Left ventricle myocardium inferior (tissue), 1 donor: ENCODE measurements around the gene OR6V1. TPM values are rescaled to one million over a fixed set of nuclear protein-coding genes. Genes with fewer than 3 reads are reported as not detected.

Experiments used
- DNase-seq: peaks from one replicate; pipeline ENCODE4 v3.0.0-alpha.2; 2020
- H3K27ac ChIP-seq: fragments of 200-600 bp; replicated peaks from 2 replicates; pipeline ENCODE4 v1.8.0; 2021
- H3K27me3 ChIP-seq: fragments of 200-600 bp; 2 replicates; pipeline ENCODE4 v1.8.0; 2021; ENCODE audit warnings: low read depth
- H3K36me3 ChIP-seq: fragments of 200-600 bp; 2 replicates; pipeline ENCODE4 v1.8.0; 2021
- H3K4me1 ChIP-seq: fragments of 200-600 bp; 2 replicates; pipeline ENCODE4 v1.8.0; 2021
- H3K4me3 ChIP-seq: fragments of 200-600 bp; 2 replicates; pipeline ENCODE4 v1.8.0; 2021; ENCODE audit warnings: mild to moderate bottlenecking, moderate library complexity
- H3K9me3 ChIP-seq: fragments of 200-600 bp; replicated peaks from 2 replicates; pipeline ENCODE4 v1.8.0; 2021
- CTCF ChIP-seq: fragments of 200-600 bp; IDR thresholded peaks from 2 replicates; pipeline ENCODE4 v1.8.0; 2021; ENCODE audit warnings: antibody characterized with exemption, mild to moderate bottlenecking, borderline replicate concordance
- intact Hi-C: fragments of 100-400 bp; cut with micrococcal nuclease; formaldehyde crosslinking; loops from one replicate; pipeline ENCODE4 v1.11.0; 2022
- long read RNA-seq: library from polyadenylated mRNA; unstranded; transcript quantifications from one replicate; pipeline ENCODE4 v2.0.0, GENCODE V29; 2021
- total RNA-seq: library from RNA; stranded (reverse); fragmentation: NEBNext Ultra II Directional; extraction: Animal tissue kit (Norgen Biotek cat#: 25700); gene quantifications from one replicate; pipeline ENCODE4 v1.2.1, GENCODE V29; 2021
- donor health status: DM: no; HTN: yes; CAD: no; lungs with severe emphysema.

The OR6V1 gene
- total RNA-seq: not detected
- long read RNA-seq: 0 reads

- Histone ChIP-seq H3K27me3 (no peaks in the 10 kb centered on the region), H3K4me1 (peaks cover 22% of the 10 kb centered on the region), H3K4me3 (no peak within 1 kb of the TSS), H3K9me3 (no peaks in the 10 kb centered on the region), H3K27ac (peak within 1 kb of the TSS; percentile 77), H3K36me3 (no peaks in the 10 kb centered on the region)
- intact Hi-C loops: no loop called here
- no peak for DNase-seq
- no peak for TF ChIP-seq CTCF
These were observed at the start of gene OR6V1 for GRCh38 chr7:143052041-143052440. Gene OR6V1, plus strand, starts transcription at chr7:143052341. Its CDS starts 0 bp downstream, at chr7:143052341.

- intact Hi-C loops: loop anchor here (10.0 kb wide), 1 partner anchor 148 kb away; the partner anchor contains the start of gene EPHB6
- no peaks in the 10 kb centered on the region for H3K36me3 ChIP-seq
- H3K4me3 ChIP-seq: peak overlapping the region; percentile 43
These were observed 49.2 kb upstream of the OR6V1 start for GRCh38 chr7:143002898-143003297.

GRCh38 chr7:143003393-143004051 is 48.6 kb upstream of the OR6V1 start:
- no peaks in the 10 kb centered on the region for H3K4me1 ChIP-seq
- DNase-seq: no peak
- peaks cover 12% of the 10 kb centered on the region for H3K9me3 ChIP-seq
- peak; percentile 80 for TF ChIP-seq CTCF
- H3K27me3 ChIP-seq: peaks cover 12% of the 10 kb centered on the region
- no peaks in the 10 kb centered on the region for H3K36me3 ChIP-seq
- peak overlapping the region; percentile 43 for H3K4me3 ChIP-seq
- intact Hi-C loops: loop anchor here (10.0 kb wide), 1 partner anchor 149 kb away; the partner anchor contains the start of gene EPHB6
- H3K27ac ChIP-seq: no peak overlapping the region

More at GRCh38 chr7:143002898-143003297, 49.2 kb upstream of the OR6V1 start:
- H3K27ac ChIP-seq: no peak overlapping the region
- no peaks in the 10 kb centered on the region for H3K4me1 ChIP-seq
- TF ChIP-seq CTCF: no peak
- H3K27me3 ChIP-seq: peaks cover 12% of the 10 kb centered on the region
- no peak for DNase-seq
- H3K9me3 ChIP-seq: peaks cover 12% of the 10 kb centered on the region

GRCh38 chr7:143005632-143006260 is 46.4 kb upstream of the OR6V1 start:
- no peak for TF ChIP-seq CTCF
- no peak overlapping the region for H3K4me3 ChIP-seq
- DNase-seq: no peak
- peaks cover 12% of the 10 kb centered on the region for H3K9me3 ChIP-seq
- intact Hi-C loops: loop anchor here (2.0 to 10.0 kb wide), 2 partner anchors 151 to 209 kb away; partner anchors contain the start of gene EPHB6
- H3K36me3 ChIP-seq: no peaks in the 10 kb centered on the region
- no peak overlapping the region for H3K27ac ChIP-seq
- H3K4me1 ChIP-seq: no peaks in the 10 kb centered on the region
- H3K27me3 ChIP-seq: peaks cover 12% of the 10 kb centered on the region

GRCh38 chr7:143008007-143008901 is 43.9 kb upstream of the OR6V1 start:
- Histone ChIP-seq H3K4me3 (no peak overlapping the region), H3K27me3 (peaks cover 12% of the 10 kb centered on the region), H3K36me3 (no peaks in the 10 kb centered on the region), H3K4me1 (no peaks in the 10 kb centered on the region), H3K9me3 (no peaks in the 10 kb centered on the region), H3K27ac (no peak overlapping the region)
- DNase-seq: peak; percentile 81
- TF ChIP-seq CTCF: peak; percentile 97
- intact Hi-C loops: loop anchor here (10.0 kb wide), 1 partner anchor 153 kb away; the partner anchor contains the start of gene EPHB6
